OCI-LY3 (cell line): ENCODE results near the gene SLC26A6.

Experiments
- H2AFZ ChIP-seq: fragments of 200-600, 300-600 bp; shearing (Covaris generic); 2 replicates; pipeline ENCODE4 v1.6.0; 2014; ENCODE audit warnings: antibody characterized with exemption, low read depth, low read length
- H3K27ac ChIP-seq: fragments of 200-600, 300-600 bp; sonication (generic); 2 replicates; pipeline ENCODE4 v1.5.1; 2014; ENCODE audit warnings: mild to moderate bottlenecking, low read length, moderate library complexity, mixed read lengths
- H3K27me3 ChIP-seq: fragments of 200-600, 300-600 bp; sonication (generic); 2 replicates; pipeline ENCODE4 v1.6.1; 2014; ENCODE audit warnings: low read depth, low read length, mixed read lengths
- H3K36me3 ChIP-seq: fragments of 200-600, 300-600 bp; sonication (generic); replicated peaks from 2 replicates; pipeline ENCODE3; 2014; ENCODE audit warnings: low read depth, low read length, mixed read lengths
- H3K4me1 ChIP-seq: fragments of 300-600, 200-600 bp; sonication (generic); 2 replicates; pipeline ENCODE4 v1.6.1; 2014; ENCODE audit warnings: low read length, mixed read lengths
- H3K4me2 ChIP-seq: fragments of 200-600, 300-600 bp; sonication (generic); 2 replicates; pipeline ENCODE4 v1.6.1; 2014; ENCODE audit warnings: low read length, mixed read lengths
- H3K4me3 ChIP-seq: fragments of 300-600, 200-600 bp; sonication (generic); 2 replicates; pipeline ENCODE4 v1.5.1; 2014; ENCODE audit warnings: antibody characterized with exemption, mild to moderate bottlenecking, low read length, moderate library complexity
- H3K79me2 ChIP-seq: fragments of 300-600, 200-600 bp; shearing (Covaris generic); 2 replicates; pipeline ENCODE4 v1.6.1; 2014; ENCODE audit warnings: mild to moderate bottlenecking, low read length, mixed read lengths
- H3K9ac ChIP-seq: fragments of 300-600, 200-600 bp; shearing (Covaris generic); 2 replicates; pipeline ENCODE4 v1.6.0; 2014; ENCODE audit warnings: mild to moderate bottlenecking, low read length, moderate library complexity
- H3K9me3 ChIP-seq: fragments of 200-600, 300-600 bp; shearing (Covaris generic); 2 replicates; pipeline ENCODE4 v1.6.1; 2014; ENCODE audit warnings: low read length, mixed read lengths; ENCODE audit not compliant: insufficient read depth
- H4K20me1 ChIP-seq: fragments of 200-600, 300-600 bp; sonication (generic); 2 replicates; pipeline ENCODE4 v1.6.1; 2016; ENCODE audit warnings: low read length, mixed read lengths; ENCODE audit not compliant: insufficient read depth
- EZH2phosphoT487 ChIP-seq: fragments of 200-600 bp; shearing (Covaris generic); IDR thresholded peaks from 2 replicates; pipeline ENCODE4 v1.6.1; 2018; ENCODE audit warnings: antibody characterized with exemption, mixed run types, low read depth
- TF ChIP-seq, protein P1 (sequence below): fragments of 200-600, 300-600 bp; sonication (generic); IDR thresholded peaks from 2 replicates; pipeline ENCODE4 v1.5.1; 2014; ENCODE audit warnings: antibody characterized with exemption, low read length, low read depth

Gene SLC26A6

DNA sequence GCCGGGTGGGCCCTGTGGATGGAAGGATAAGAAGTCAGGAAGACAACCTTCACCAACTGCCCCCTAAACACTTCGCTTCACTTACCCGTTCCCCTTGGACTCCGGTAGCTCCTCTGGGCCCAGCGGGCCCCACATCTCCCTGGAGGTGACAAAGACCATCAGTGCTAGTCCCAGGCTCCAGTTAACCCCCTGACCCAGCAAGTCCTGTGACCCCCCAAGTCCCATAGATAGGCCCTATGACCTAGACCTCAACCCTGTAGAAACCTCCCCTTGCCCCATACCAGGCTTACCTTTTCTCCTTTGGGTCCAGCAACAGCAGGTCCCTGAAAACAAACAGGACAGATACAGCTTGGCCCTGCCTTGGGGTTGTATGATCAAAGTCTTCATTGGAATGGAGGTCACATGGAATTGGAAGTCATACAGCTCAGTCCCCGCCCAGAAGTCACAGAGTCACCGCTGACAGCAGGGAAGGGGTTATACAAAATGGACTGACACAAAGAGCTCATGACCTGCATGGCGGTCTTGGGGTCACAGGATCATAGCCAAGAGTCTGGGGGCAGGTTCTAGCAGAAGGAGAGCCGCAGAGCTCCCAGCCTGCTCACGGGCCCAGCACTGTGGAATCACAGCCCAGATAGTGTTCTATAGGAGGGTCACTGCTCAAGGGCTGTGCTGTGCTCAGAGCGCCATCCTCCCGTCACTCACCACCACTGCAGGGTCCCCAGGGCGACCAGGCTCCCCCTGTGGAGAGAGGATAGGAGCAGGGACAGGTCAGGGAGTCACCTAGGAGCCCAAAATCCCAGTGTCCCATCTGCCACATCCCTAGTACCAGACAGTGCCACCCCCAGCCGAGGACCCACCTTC, 53.4 kb downstream of the SLC26A6 start:
- H3K4me2 ChIP-seq, result no peak overlapping the region
- no peaks in the 10 kb centered on the region for H3K36me3 ChIP-seq
- no peaks in the 10 kb centered on the region for H4K20me1 ChIP-seq
- no peaks in the 10 kb centered on the region for H3K9me3 ChIP-seq
- no peaks in the 10 kb centered on the region for H3K4me1 ChIP-seq
- no peak overlapping the region for H3K4me3 ChIP-seq
- no peaks in the 10 kb centered on the region for H3K27me3 ChIP-seq
- H2AFZ ChIP-seq, result no peak overlapping the region
- no peak for TF ChIP-seq EZH2phosphoT487
- TF ChIP-seq, protein P1, sequence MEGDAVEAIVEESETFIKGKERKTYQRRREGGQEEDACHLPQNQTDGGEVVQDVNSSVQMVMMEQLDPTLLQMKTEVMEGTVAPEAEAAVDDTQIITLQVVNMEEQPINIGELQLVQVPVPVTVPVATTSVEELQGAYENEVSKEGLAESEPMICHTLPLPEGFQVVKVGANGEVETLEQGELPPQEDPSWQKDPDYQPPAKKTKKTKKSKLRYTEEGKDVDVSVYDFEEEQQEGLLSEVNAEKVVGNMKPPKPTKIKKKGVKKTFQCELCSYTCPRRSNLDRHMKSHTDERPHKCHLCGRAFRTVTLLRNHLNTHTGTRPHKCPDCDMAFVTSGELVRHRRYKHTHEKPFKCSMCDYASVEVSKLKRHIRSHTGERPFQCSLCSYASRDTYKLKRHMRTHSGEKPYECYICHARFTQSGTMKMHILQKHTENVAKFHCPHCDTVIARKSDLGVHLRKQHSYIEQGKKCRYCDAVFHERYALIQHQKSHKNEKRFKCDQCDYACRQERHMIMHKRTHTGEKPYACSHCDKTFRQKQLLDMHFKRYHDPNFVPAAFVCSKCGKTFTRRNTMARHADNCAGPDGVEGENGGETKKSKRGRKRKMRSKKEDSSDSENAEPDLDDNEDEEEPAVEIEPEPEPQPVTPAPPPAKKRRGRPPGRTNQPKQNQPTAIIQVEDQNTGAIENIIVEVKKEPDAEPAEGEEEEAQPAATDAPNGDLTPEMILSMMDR, result no peak
- H3K27ac ChIP-seq, result no peak overlapping the region
- no peaks in the 10 kb centered on the region for H3K79me2 ChIP-seq
- no peak overlapping the region for H3K9ac ChIP-seq

DNA sequence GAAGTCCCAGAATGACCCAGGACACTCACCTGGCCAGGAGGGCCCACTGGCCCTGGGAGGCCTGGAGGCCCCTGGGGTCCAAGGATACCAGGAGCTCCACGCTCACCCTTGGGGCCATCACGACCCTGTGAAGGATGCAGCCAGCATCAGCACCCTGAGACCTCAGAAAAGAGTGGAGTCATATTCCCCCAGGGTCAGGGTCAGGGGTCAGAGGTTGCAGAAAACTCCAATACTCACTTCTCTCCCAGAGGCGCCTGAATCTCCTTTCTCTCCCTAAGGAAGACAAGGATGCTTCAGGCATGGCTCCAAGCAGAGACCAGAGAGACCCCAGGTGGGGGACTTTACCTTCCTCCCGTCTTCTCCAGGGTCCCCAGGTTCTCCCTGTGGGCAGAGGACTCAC, 58.6 kb downstream of the SLC26A6 start:
- Histone ChIP-seq H3K9ac (no peak overlapping the region), H3K36me3 (no peaks in the 10 kb centered on the region), H3K79me2 (no peaks in the 10 kb centered on the region), H3K27ac (no peak overlapping the region), H3K4me3 (no peak overlapping the region), H3K4me1 (no peaks in the 10 kb centered on the region), H3K9me3 (no peaks in the 10 kb centered on the region), H3K27me3 (no peaks in the 10 kb centered on the region), H2AFZ (no peak overlapping the region), H4K20me1 (no peaks in the 10 kb centered on the region), H3K4me2 (no peak overlapping the region)
- no peak for TF ChIP-seq EZH2phosphoT487
- TF ChIP-seq, protein P1, result no peak
